ENCODE measurements around the gene CD200R1. TPM values are rescaled to one million over a fixed set of nuclear protein-coding genes. Genes with fewer than 3 reads are reported as not detected.
A peak's percentile ranks its signal among the peaks of the same experiment; 100 is the strongest.

Gene CD200R1
- total RNA-seq (2014; rRNA removed; shearing (Covaris generic)): 0.12 and 0.28 TPM in 2 replicates
- 0.18 and 0.35 TPM in 2 replicates for polyA plus RNA-seq (2016; fragmentation: Nextera tagmentation; extraction: Ambion mirVana)
- long read RNA-seq: 0 reads

- peaks cover 2% of the 10 kb centered on the region; the same call in 2 of the 3 replicates for H3K4me1 Mint-ChIP-seq
- Histone ChIP-seq H3F3A (replicated peaks; ENCODE audit: low read depth) (no peaks in the 10 kb centered on the region), H2AFZ (0 out of 2 replicates have a peak within 1 kb of the TSS, but pooled peaks have one; percentile 11), H3K4me1 (ENCODE audit: insufficient read depth) (no peaks in the 10 kb centered on the region), H3K27me3 (ENCODE audit: insufficient read depth) (no peaks in the 10 kb centered on the region), H3K79me2 (replicated peaks; ENCODE audit: insufficient read depth) (no peaks in the 10 kb centered on the region), H3K4me3 (no peak within 1 kb of the TSS), H3K27ac (ENCODE audit: low read depth) (no peak within 1 kb of the TSS), H3K36me3 (ENCODE audit: insufficient read depth) (no peaks in the 10 kb centered on the region), H3K9me2 (ENCODE audit: insufficient read depth) (no peaks in the 10 kb centered on the region), H3K4me2 (no peak within 1 kb of the TSS), H4K20me1 (replicated peaks; ENCODE audit: insufficient read depth) (no peaks in the 10 kb centered on the region)
- TF ChIP-seq EZH2 (IDR thresholded peaks at IDR 0.05; ENCODE audit: low read depth, unreplicated experiment) (no peak), STAT1 (IDR thresholded peaks at IDR 0.05; ENCODE audit: unreplicated experiment) (no peak), NANOG (IDR thresholded peaks at IDR 0.05; ENCODE audit: borderline replicate concordance) (no peak), POLR2AphosphoS5 (IDR thresholded peaks at IDR 0.05; ENCODE audit: low read depth) (no peak), ETS1 (IDR thresholded peaks at IDR 0.05) (no peak)
- no peak for ATAC-seq
- DNase-seq (ENCODE audit: low spot score): no peak
- H3K9me3 Mint-ChIP-seq: no peaks in the 10 kb centered on the region
- H3K27me3 Mint-ChIP-seq (ENCODE audit: insufficient read depth, low read depth, poor library complexity): no peaks in the 10 kb centered on the region
- no peaks in the 10 kb centered on the region for H3K36me3 Mint-ChIP-seq (ENCODE audit: low read depth)
- H3K27ac Mint-ChIP-seq: no peak within 1 kb of the TSS
- H3K4me3 Mint-ChIP-seq: no peak within 1 kb of the TSS
Measured at GRCh38 chr3:112974894-112975293, at the start of gene CD200R1. TSS of gene CD200R1 (minus strand) at chr3:112975103. CDS start at chr3:112974857, 246 bp downstream.

GRCh38 chr3:113021471-113021870 lies 46.6 kb upstream of the CD200R1 start:
- H3K9me3 Mint-ChIP-seq: no peaks in the 10 kb centered on the region
- Histone ChIP-seq H3K27ac (ENCODE audit: low read depth) (no peak overlapping the region), H3K4me1 (ENCODE audit: insufficient read depth) (peaks cover 10% of the 10 kb centered on the region; the same call in 1 of the 2 replicates), H3K9me2 (ENCODE audit: insufficient read depth) (no peaks in the 10 kb centered on the region; the same call in 1 of the 2 replicates), H2AFZ (no peak overlapping the region), H3K27me3 (ENCODE audit: insufficient read depth) (no peaks in the 10 kb centered on the region), H3F3A (replicated peaks; ENCODE audit: low read depth) (no peaks in the 10 kb centered on the region), H3K36me3 (ENCODE audit: insufficient read depth) (peaks cover 9% of the 10 kb centered on the region; the same call in 1 of the 2 replicates), H4K20me1 (replicated peaks; ENCODE audit: insufficient read depth) (peaks cover 5% of the 10 kb centered on the region; the same call in 1 of the 2 replicates), H3K4me2 (no peak overlapping the region), H3K79me2 (replicated peaks; ENCODE audit: insufficient read depth) (peaks cover 27% of the 10 kb centered on the region), H3K4me3 (no peak overlapping the region)
- H3K4me1 Mint-ChIP-seq: peaks cover 23% of the 10 kb centered on the region
- peaks cover 3% of the 10 kb centered on the region for H3K36me3 Mint-ChIP-seq (ENCODE audit: low read depth)
- no peak overlapping the region for H3K27ac Mint-ChIP-seq
- H3K27me3 Mint-ChIP-seq (ENCODE audit: insufficient read depth, low read depth, poor library complexity): peaks cover 2% of the 10 kb centered on the region
- H3K4me3 Mint-ChIP-seq: no peak overlapping the region
- no peak for ATAC-seq
- no peak for DNase-seq (ENCODE audit: low spot score)
- TF ChIP-seq ZNF114 (CRISPR knock-in tag; IDR thresholded peaks at IDR 0.05) (no peak), EZH2phosphoT487 (IDR thresholded peaks at IDR 0.05; ENCODE audit: unreplicated experiment) (no peak), POLR2AphosphoS5 (IDR thresholded peaks at IDR 0.05; ENCODE audit: low read depth) (no peak), ETS1 (IDR thresholded peaks at IDR 0.05) (no peak), ZNF331 (CRISPR knock-in tag; IDR thresholded peaks at IDR 0.05; ENCODE audit: low read depth) (no peak), CREB1 (CRISPR knock-in tag; IDR thresholded peaks at IDR 0.05; ENCODE audit: low read depth) (no peak), STAT1 (IDR thresholded peaks at IDR 0.05; ENCODE audit: unreplicated experiment) (no peak), NANOG (IDR thresholded peaks at IDR 0.05; ENCODE audit: borderline replicate concordance) (no peak), ZNF462 (CRISPR knock-in tag; IDR thresholded peaks at IDR 0.05) (no peak), CTCF (conservative IDR thresholded peaks at IDR 0.05; ENCODE audit: low read depth in 2 of 2) (no peak), EZH2 (IDR thresholded peaks at IDR 0.05; ENCODE audit: low read depth, unreplicated experiment) (no peak)

Measured in GM23338 (cell line).